HCT116 (cell line): ENCODE data around the gene OR5H2.
A peak's percentile ranks its signal among the peaks of the same experiment; 100 is the strongest.

Source experiments
- CTCF ChIP-seq, 3 experiments: fragments of 200-600 bp in 1 of 3; sonication (generic) in 1 of 3; IDR thresholded peaks in 2 of 3; conservative IDR thresholded peaks in 1 of 3; 2 replicates each; pipeline ENCODE4 v1.5.1; 2012 to 2017; ENCODE audit warnings: low read depth in 2 of 3, low read length in 2 of 3, antibody characterized with exemption in 1 of 3, borderline replicate concordance in 1 of 3, control low read depth in 1 of 3, mild to moderate bottlenecking in 1 of 3, mixed read lengths in 1 of 3, mixed run types in 1 of 3, moderate library complexity in 1 of 3; ENCODE audit not compliant: insufficient read depth in 1 of 3
- POLR2A ChIP-seq: IDR thresholded peaks from 2 replicates; pipeline ENCODE4 v1.7.0; 2011; ENCODE audit warnings: borderline replicate concordance; ENCODE audit not compliant: insufficient read depth, insufficient read length; ENCODE audit errors: extremely low read depth
- POLR2AphosphoS5 ChIP-seq: IDR thresholded peaks from 2 replicates; pipeline ENCODE4 v1.6.1; 2011; ENCODE audit warnings: mild to moderate bottlenecking, low read depth, low read length, moderate library complexity
- SIN3A ChIP-seq: IDR thresholded peaks from 2 replicates; pipeline ENCODE4 v1.6.1; 2012; ENCODE audit warnings: low read depth
- SP1 ChIP-seq: IDR thresholded peaks from 2 replicates; pipeline ENCODE4 v1.6.1; 2012; ENCODE audit warnings: low read depth
- YY1 ChIP-seq: IDR thresholded peaks from 2 replicates; pipeline ENCODE4 v1.6.1; 2011; ENCODE audit warnings: low read length, low read depth, moderate library complexity, mild to moderate bottlenecking; ENCODE audit not compliant: insufficient replicate concordance; ENCODE audit errors: extremely low read depth

GRCh38 chr3:98259707-98260106 is 22.6 kb upstream of the OR5H2 start:
- TF ChIP-seq SP1 = no peak
- TF ChIP-seq YY1 = no peak
- TF ChIP-seq SIN3A = no peak
- TF ChIP-seq POLR2AphosphoS5 = no peak
- no peak for TF ChIP-seq POLR2A
- TF ChIP-seq CTCF (IDR thresholded peaks at IDR 0.05 in 2 of 3, conservative IDR thresholded peaks at IDR 0.05 in 1 of 3; ENCODE audit: borderline replicate concordance in 1 of 3, insufficient read depth in 1 of 3, low read depth in 2 of 3, low read length in 2 of 3) = peak in 2 of 3 experiments; percentile 50 to 59; a peak in 4 of 6 replicates
